ENCODE measurements around the gene UTP25. TPM values are rescaled to one million over a fixed set of nuclear protein-coding genes. Genes with fewer than 3 reads are reported as not detected.
"Not testable (repeated sequence)": the region's sequence is repeated elsewhere in the genome, so short reads cannot be mapped to it uniquely, and the experiment has no call there.

Gene UTP25
- total and polyA plus RNA-seq, 5 experiments from 2014 or later: 3.0 to 15.6 (median 5.6) TPM

DNA sequence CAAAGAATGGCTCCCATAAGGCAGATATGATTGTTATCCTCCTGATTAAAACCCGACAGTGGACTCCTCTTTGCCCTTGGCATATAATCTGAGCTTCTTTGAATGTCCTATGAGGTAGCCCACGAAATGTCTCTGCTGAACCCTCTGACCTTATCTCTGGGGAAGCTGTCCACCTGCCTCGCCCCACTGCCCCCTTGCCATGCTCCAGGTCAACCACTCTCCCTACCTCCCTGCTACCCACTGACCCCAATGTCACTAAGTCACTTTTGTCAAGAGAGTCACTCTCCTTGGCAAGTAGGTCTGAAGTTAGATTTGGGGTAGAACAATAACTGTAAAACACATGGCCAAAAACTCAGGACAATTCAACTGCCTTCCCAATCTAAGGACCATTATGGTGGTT lies 54.5 kb downstream of the UTP25 start:
- peaks cover 26 to 68% (median 42%) of the 10 kb centered on the region in 5 donors for H3K27me3 Mint-ChIP-seq
- no peak overlapping the region for H3K4me3 Mint-ChIP-seq
- DNase-seq (no peak), ATAC-seq (no peak)
- H3K27ac Mint-ChIP-seq: no peak overlapping the region
- H3K4me1 Mint-ChIP-seq: no peaks in the 10 kb centered on the region
- POLR2A ChIA-PET: no interaction called here
- H3K9me3 Mint-ChIP-seq: no peaks in the 10 kb centered on the region
- H3K36me3 Mint-ChIP-seq: no peaks in the 10 kb centered on the region

DNA sequence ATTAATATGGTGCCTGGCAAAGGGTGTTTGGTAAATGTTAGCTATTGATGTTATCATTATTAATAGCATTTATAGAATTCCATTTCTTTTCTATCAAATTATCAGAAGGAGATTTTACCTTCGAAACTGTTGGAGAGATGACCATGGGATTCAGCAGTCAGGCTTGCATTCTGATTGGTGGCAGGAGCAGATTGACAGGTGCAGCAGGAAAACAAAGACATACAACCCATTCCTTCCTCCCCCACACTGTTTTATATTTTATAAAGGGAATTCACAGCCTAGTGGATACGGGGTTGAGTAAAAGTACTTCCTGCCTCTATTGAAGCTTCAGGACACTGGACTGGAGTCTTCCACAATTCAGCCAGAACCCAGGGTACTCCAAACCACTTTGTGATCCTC lies 55.2 kb downstream of the UTP25 start:
- Mint-ChIP-seq H3K36me3 (no peaks in the 10 kb centered on the region), H3K4me3 (no peak overlapping the region), H3K27ac (no peak overlapping the region), H3K9me3 (peaks cover 0 to 2% (median 0%) of the 10 kb centered on the region in 9 donors), H3K4me1 (no peaks in the 10 kb centered on the region), H3K27me3 (peaks cover 27 to 75% (median 44%) of the 10 kb centered on the region in 5 donors)
- POLR2A ChIA-PET: no interaction called here
- no peak for ATAC-seq
- no peak for DNase-seq

DNA sequence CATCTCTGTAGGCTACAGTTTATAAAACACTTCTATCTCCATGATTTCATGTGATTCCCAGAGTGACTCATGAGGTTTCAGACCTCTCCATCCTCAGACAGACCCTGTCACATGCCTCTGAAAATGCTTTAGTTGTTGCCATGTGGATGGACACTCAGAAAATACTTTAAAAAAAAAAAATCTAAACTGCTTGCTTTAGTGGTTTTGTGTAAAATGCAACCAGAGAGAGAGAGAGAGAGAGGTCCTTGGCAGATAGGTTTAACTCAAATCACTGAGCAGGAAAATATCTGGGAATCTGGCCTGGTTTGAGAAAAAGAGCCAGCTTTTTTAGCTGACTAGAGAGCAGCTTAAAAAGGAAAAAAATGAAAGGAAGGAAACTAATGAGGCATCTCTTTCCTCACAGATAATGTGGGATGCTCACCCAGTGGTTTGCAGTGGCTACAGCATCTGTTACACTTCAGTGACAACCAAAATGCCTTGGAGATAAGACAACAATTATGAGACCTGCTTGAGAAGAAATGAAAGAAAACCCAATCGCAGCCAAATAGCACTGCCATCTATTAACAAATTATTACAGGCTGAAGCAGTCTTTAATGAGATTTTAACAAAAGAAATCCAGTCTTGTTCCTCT lies 55.7 kb downstream of the UTP25 start:
- Mint-ChIP-seq H3K4me3 (no peak overlapping the region), H3K9me3 (peaks cover 0 to 2% (median 0%) of the 10 kb centered on the region in 9 donors), H3K4me1 (no peaks in the 10 kb centered on the region), H3K36me3 (no peaks in the 10 kb centered on the region), H3K27ac (no peak overlapping the region), H3K27me3 (peaks cover 27 to 76% (median 47%) of the 10 kb centered on the region in 5 donors)
- POLR2A ChIA-PET: no interaction called here
- ATAC-seq (no peak), DNase-seq (no peak)

DNA sequence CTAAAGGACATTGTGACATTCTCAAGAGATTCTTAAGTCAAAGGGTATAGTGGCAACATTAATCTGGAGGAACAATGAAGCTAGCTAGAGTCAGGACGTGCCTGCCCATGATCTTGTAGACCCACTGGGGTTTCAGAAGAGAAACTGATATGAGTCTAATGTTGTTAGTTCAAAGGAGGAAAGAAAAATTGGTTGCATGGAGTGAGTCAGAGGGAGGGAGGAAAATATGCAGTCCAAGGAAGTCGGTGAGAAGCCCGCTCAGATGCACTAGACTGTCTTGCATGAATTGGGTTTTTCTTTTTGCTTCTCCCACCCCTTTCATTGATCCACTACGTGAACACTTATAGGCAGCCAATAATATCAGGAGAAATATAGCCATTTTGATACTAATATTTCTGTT lies 56.5 kb downstream of the UTP25 start:
- POLR2A ChIA-PET: no interaction called here
- Mint-ChIP-seq H3K36me3 (no peaks in the 10 kb centered on the region), H3K4me3 (no peak overlapping the region), H3K4me1 (no peaks in the 10 kb centered on the region), H3K9me3 (peaks cover 0 to 2% (median 0%) of the 10 kb centered on the region in 9 donors), H3K27me3 (peaks cover 24 to 76% (median 39%) of the 10 kb centered on the region in 5 donors), H3K27ac (no peak overlapping the region)
- ATAC-seq (no peak), DNase-seq (no peak)

DNA sequence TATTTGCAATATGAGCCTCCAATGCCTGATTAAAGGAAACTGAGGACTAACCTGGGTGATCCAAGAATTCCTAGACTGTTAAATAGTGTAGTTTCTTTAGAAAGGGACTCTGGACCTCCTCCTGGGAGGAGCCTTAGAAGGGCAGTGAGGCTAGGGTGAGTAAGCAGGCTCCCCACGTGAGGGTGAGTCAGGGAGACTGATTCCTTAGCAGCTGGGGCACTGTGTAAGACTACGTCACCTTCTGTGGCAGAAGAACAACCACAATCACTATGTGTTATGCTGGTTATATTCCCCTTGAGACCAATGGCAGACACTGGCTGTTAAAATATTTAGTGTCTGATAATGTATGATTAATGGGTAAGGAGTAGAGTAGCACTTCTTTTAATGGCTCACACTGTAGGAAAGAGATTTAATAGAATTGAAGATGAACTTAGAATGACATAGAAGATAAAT lies 56.9 kb downstream of the UTP25 start:
- Mint-ChIP-seq H3K4me3 (no peak overlapping the region), H3K4me1 (no peaks in the 10 kb centered on the region), H3K36me3 (no peaks in the 10 kb centered on the region), H3K9me3 (peaks cover 0 to 2% (median 0%) of the 10 kb centered on the region in 9 donors), H3K27me3 (peaks cover 24 to 76% (median 36%) of the 10 kb centered on the region in 5 donors), H3K27ac (no peak overlapping the region)
- no peak for DNase-seq
- ATAC-seq: no peak
- POLR2A ChIA-PET: no interaction called here

DNA sequence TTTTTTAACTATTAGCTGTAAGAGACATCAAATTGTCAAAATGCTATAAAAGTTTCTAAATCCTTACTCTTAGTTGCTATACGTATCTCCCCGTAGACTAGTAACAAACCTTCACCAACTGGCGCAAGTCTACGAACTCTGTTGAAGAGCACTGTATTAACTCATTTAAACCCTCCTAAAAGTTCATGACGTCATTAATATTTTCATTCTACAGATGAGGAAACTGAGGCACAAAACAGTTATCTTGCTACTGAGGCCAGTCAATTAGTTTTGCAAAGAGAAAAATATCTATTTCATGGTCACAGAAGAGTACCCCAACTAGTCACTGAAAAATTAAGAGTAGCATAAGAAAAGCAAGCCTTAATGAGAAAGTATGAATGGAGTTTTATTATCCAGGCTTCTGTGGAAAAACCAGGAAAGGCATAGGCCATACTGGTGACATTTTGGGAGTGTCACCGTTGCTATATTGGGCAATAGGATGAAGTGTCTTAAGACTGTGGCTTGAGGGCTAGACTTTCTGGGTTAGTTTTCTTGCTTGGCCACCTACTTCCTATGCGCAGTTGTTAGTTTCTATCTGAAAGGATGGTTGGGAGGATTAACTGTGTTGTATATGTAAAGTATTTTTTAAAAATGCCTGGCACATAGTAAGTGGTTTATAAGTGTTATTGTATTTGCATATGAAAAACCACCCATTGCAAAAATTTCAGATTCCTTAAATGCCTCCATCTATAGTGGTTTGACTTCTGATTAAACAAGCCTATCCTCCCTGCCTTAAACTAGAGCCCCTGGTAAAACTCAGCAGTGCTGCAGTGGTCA lies 57.8 kb downstream of the UTP25 start:
- H3K27ac Mint-ChIP-seq: no peak overlapping the region
- POLR2A ChIA-PET: no interaction called here
- no peak for DNase-seq
- H3K4me1 Mint-ChIP-seq: no peaks in the 10 kb centered on the region
- H3K9me3 Mint-ChIP-seq: peaks cover 0 to 2% (median 0%) of the 10 kb centered on the region in 9 donors
- ATAC-seq: no peak
- peaks cover 20 to 69% (median 30%) of the 10 kb centered on the region in 5 donors for H3K27me3 Mint-ChIP-seq
- no peak overlapping the region for H3K4me3 Mint-ChIP-seq
- H3K36me3 Mint-ChIP-seq: no peaks in the 10 kb centered on the region

DNA sequence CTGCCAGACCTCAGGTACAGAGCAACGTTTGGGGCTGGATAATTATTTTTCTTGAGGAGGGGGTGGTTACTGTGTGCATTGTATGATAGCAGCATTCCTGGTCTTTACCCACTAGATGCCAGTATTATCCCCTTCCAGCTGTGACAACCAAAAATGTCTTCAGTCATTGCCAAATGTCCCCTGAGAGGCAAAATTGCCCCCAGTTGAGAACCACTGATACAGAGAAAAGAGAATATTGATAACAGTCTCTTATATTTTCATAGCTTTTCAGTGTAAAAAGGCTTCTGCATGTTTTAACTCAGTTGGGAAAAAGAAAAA lies 58.4 kb downstream of the UTP25 start:
- Mint-ChIP-seq H3K27me3 (peaks cover 20 to 65% (median 25%) of the 10 kb centered on the region in 5 donors), H3K27ac (no peak overlapping the region), H3K4me1 (no peaks in the 10 kb centered on the region), H3K9me3 (peaks cover 0 to 2% (median 0%) of the 10 kb centered on the region in 9 donors), H3K36me3 (no peaks in the 10 kb centered on the region), H3K4me3 (no peak overlapping the region)
- POLR2A ChIA-PET: no interaction called here
- ATAC-seq (no peak), DNase-seq (no peak)

DNA sequence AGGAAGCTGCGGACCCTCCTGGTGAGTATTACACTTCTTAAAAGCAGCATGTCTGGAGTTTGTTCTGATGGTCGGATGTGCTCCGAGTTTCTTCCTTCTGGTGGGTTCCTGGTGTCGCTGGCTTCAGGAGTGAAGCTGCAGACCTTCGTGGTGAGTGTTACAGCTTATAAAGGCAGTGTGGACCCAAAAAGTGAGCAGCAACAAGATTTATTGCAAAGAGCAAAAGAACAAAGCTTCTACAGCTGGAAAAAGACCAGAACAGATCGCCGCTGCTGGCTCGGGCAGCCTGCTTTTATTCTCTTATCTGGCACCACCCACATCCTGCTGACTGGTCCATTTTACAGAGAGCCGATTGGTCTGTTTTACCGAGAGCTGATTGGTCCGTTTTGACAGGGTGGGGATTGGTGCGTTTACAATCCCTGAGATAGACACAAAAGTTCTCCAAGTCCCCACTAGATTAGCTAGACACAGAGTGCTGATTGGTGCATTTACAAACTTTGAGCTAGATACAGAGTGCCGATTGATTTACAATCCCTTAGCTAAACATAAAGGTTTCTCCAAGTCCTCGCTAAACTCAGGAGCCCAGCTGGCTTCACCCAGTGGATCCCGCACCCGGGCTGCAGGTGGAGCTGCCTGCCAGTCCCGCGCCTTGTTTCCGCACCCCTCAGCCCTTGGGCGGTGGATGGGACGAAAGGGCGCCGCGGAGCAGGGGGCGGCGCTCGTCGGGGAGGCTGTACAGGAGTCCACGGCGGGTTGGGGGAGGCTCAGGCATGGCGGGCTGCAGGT lies 60.7 kb downstream of the UTP25 start:
- H3K9me3 Mint-ChIP-seq, H3K27ac Mint-ChIP-seq, ATAC-seq, POLR2A ChIA-PET, H3K4me1 Mint-ChIP-seq, DNase-seq, H3K36me3 Mint-ChIP-seq, H3K4me3 Mint-ChIP-seq: not testable (repeated sequence)
- H3K27me3 Mint-ChIP-seq: peaks cover 14 to 48% (median 18%) of the 10 kb centered on the region in 5 donors

DNA sequence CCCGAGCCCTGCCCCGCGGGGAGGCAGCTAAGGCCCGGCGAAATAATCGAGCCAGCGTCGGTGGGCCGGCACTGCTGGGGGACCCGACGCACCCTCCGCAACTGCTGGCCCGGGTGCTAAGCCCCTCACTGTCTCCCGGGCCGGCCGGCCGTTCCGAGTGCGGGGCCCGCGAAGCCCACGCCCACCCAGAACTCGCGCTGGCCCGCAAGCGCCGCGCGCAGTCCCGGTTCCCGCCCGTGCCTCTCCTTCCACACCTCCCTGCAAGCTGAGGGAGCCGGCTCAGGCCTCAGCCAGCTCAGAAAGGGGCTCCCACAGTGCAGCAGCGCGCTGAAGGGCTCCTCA lies 61.3 kb downstream of the UTP25 start:
- H3K27ac Mint-ChIP-seq: no peak overlapping the region
- POLR2A ChIA-PET: no interaction called here
- DNase-seq: no peak
- H3K4me1 Mint-ChIP-seq: no peaks in the 10 kb centered on the region
- peaks cover 17 to 48% (median 19%) of the 10 kb centered on the region in 5 donors for H3K27me3 Mint-ChIP-seq
- H3K9me3 Mint-ChIP-seq: peaks cover 0 to 2% (median 0%) of the 10 kb centered on the region in 9 donors
- ATAC-seq: no peak
- no peaks in the 10 kb centered on the region for H3K36me3 Mint-ChIP-seq
- no peak overlapping the region for H3K4me3 Mint-ChIP-seq

DNA sequence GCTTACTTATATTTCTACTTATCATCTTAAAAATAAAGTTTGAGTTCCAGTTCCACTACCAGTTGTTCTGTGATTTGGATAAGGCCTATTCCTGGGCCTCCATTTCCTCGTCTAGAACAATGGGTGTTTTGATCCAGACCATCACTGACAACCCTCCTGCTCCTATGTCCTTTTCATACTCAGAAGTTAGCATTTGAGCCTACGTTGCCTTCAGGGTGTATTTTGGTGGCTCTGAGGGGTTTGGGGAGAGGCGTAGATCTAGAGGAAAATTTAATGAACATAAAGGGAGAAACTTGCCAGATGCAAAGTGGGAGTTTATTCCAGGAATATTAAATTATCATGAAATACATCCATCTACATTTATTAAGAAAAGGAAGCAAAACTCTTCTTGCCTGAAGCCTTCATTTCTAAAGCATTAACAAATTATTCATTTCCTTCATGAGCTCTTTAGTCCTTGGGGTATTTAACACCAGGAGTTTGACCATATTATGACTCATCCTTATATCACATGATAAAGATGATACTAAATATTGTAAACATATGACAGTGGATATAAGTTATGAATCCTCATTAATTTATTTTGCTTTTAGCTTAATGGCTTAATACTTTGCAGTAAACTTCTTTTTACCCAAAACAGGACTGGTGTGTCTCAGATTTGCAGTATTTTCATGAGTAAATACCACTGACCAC lies 63.0 kb downstream of the UTP25 start:
- no peak for DNase-seq
- ATAC-seq: no peak
- H3K27me3 Mint-ChIP-seq: peaks cover 10 to 47% (median 23%) of the 10 kb centered on the region in 5 donors
- H3K4me1 Mint-ChIP-seq: no peaks in the 10 kb centered on the region
- no peak overlapping the region for H3K4me3 Mint-ChIP-seq
- POLR2A ChIA-PET: no interaction called here
- H3K27ac Mint-ChIP-seq: no peak overlapping the region
- peaks cover 0 to 2% (median 0%) of the 10 kb centered on the region in 9 donors for H3K9me3 Mint-ChIP-seq
- no peaks in the 10 kb centered on the region for H3K36me3 Mint-ChIP-seq

DNA sequence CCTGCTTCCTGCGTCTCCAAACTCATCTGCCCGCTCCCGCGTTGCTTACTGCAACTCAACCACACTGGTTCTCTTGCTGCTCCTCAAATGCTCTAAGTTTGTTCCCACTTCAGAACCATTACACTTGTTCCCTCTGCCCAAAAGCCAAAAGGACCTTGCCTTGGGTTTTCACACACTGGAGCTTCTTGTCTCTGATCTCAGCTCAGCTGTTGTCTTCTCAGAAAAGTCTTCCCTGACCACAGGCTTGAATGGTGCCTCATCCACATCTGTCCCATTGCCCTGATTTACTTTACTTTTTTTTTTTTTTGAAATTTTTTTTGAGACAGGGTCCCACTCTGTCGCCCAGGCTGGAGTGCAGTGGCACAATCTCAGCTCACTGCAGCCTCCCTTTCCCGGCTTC lies 66.0 kb downstream of the UTP25 start:
- Mint-ChIP-seq H3K27ac (no peak overlapping the region), H3K4me3 (no peak overlapping the region), H3K4me1 (peaks cover 0 to 2% (median 0%) of the 10 kb centered on the region in 4 donors), H3K36me3 (no peaks in the 10 kb centered on the region), H3K9me3 (peaks cover 0 to 2% (median 0%) of the 10 kb centered on the region in 9 donors), H3K27me3 (peaks cover 7 to 41% (median 22%) of the 10 kb centered on the region in 5 donors)
- no peak for ATAC-seq
- DNase-seq: no peak
- POLR2A ChIA-PET: interaction anchor here (0.7 kb wide), 1 partner anchor 656 kb away, joined by 4 read pairs; no protein-coding TSS in a partner anchor

DNA sequence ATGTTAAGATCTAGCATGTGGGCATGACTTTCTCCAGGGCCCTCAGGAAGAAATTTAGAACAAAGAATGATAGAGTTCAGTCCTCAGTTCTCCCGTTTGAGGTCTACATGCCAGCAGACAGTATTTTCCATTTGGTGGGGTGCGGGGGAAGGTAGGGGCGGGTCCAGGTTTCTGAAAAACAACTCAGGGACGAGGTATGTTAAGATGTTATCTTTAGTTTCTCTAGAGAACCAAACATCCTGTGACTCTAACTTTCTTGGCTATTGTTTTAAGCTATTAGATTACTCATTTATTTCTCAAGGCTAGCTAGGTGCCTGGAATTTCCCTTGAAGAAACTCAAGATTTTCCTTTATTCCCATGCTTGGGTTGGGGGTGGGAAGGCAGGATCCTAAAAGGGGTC lies 67.9 kb downstream of the UTP25 start:
- POLR2A ChIA-PET: no interaction called here
- ATAC-seq (no peak), DNase-seq (no peak)
- Mint-ChIP-seq H3K4me3 (no peak overlapping the region), H3K36me3 (peaks cover 0 to 2% (median 0%) of the 10 kb centered on the region in 3 donors), H3K27me3 (peaks cover 12 to 53% (median 23%) of the 10 kb centered on the region in 5 donors), H3K27ac (peak overlapping the region in 1 of 10 donors; percentile 82), H3K4me1 (peaks cover 0 to 2% (median 0%) of the 10 kb centered on the region in 4 donors), H3K9me3 (peaks cover 0 to 2% (median 0%) of the 10 kb centered on the region in 9 donors)

Data from naive thymus-derived CD8-positive, alpha-beta T cell (primary cell).